Neural cell (in vitro differentiated cells): ENCODE measurements around the gene VAV2. TPM values are rescaled to one million over a fixed set of nuclear protein-coding genes. Genes with fewer than 3 reads are reported as not detected.

Source experiments
- H2AFZ ChIP-seq: fragments of 200-600, 300-800 bp; sonication (generic), shearing (Covaris generic); 2 replicates; pipeline ENCODE4 v1.6.0; 2014; ENCODE audit warnings: low read depth, mild to moderate bottlenecking, antibody characterized with exemption, low read length, moderate library complexity
- H3F3A ChIP-seq: fragments of 200-600 bp; shearing (Covaris generic); 2 replicates; pipeline ENCODE4 v1.6.1; 2016; ENCODE audit warnings: mild to moderate bottlenecking, moderate library complexity, mixed read lengths, antibody characterized with exemption, low read length; ENCODE audit not compliant: insufficient read depth, poor library complexity, severe bottlenecking
- H3K27ac ChIP-seq: fragments of 200-600, 300-800 bp; sonication (generic), shearing (Covaris generic); 2 replicates; pipeline ENCODE4 v1.5.1; 2014; ENCODE audit warnings: mild to moderate bottlenecking, low read length, moderate library complexity
- H3K27me3 ChIP-seq: fragments of 300-800, 200-600 bp; sonication (generic), shearing (Covaris generic); 2 replicates; pipeline ENCODE4 v1.6.0; 2014; ENCODE audit warnings: mild to moderate bottlenecking, low read depth, low read length, moderate library complexity; ENCODE audit not compliant: insufficient read depth
- H3K36me3 ChIP-seq: fragments of 300-800, 200-600 bp; sonication (generic), shearing (Covaris generic); 2 replicates; pipeline ENCODE4 v1.5.1; 2014; ENCODE audit warnings: mild to moderate bottlenecking, antibody characterized with exemption, low read length, moderate library complexity; ENCODE audit not compliant: insufficient read depth
- H3K4me2 ChIP-seq: fragments of 300-800, 200-600 bp; sonication (generic), shearing (Covaris generic); 2 replicates; pipeline ENCODE4 v1.6.0; 2014; ENCODE audit warnings: mild to moderate bottlenecking, low read length
- H3K4me3 ChIP-seq: fragments of 300-800, 200-600 bp; sonication (generic), shearing (Covaris generic); 2 replicates; pipeline ENCODE4 v1.5.1; 2014; ENCODE audit warnings: mild to moderate bottlenecking, low read length, moderate library complexity
- H3K79me2 ChIP-seq: fragments of 200-600 bp; shearing (Covaris generic); replicated peaks from 2 replicates; pipeline ENCODE4 v1.6.0; 2014; ENCODE audit warnings: mild to moderate bottlenecking, low read length, moderate library complexity; ENCODE audit not compliant: insufficient read depth
- H3K9ac ChIP-seq: fragments of 300-800, 200-600 bp; sonication (generic), shearing (Covaris generic); 2 replicates; pipeline ENCODE4 v1.6.1; 2016; ENCODE audit warnings: mild to moderate bottlenecking, low read length, mixed read lengths
- H3K9me2 ChIP-seq: fragments of 200-600 bp; shearing (Covaris generic); 2 replicates; pipeline ENCODE4 v1.6.1; 2016; ENCODE audit warnings: mild to moderate bottlenecking, low read length, mixed read lengths; ENCODE audit not compliant: insufficient read depth
- H3K9me3 ChIP-seq: fragments of 200-600, 300-800 bp; sonication (generic), shearing (Covaris generic); 2 replicates; pipeline ENCODE4 v1.6.1; 2016; ENCODE audit warnings: mild to moderate bottlenecking, mixed run types, low read length, moderate library complexity, mixed read lengths
- H4K20me1 ChIP-seq: fragments of 200-600 bp; shearing (Covaris generic); 2 replicates; pipeline ENCODE4 v1.6.1; 2016; ENCODE audit warnings: mild to moderate bottlenecking, mixed run types; ENCODE audit not compliant: insufficient read depth
- CTCF ChIP-seq: fragments of 450-650 bp; IDR thresholded peaks from 2 replicates; pipeline ENCODE4 v1.5.1; 2014; ENCODE audit warnings: antibody characterized with exemption, mild to moderate bottlenecking, moderate library complexity; ENCODE audit not compliant: poor library complexity, severe bottlenecking
- EP300 ChIP-seq: fragments of 450-650 bp; conservative IDR thresholded peaks from 2 replicates; pipeline ENCODE4 v1.6.1; 2014; ENCODE audit warnings: antibody characterized with exemption, mild to moderate bottlenecking, moderate library complexity; ENCODE audit not compliant: poor library complexity, severe bottlenecking
- EZH2 ChIP-seq: fragments of 200-600, 300-800 bp; shearing (Covaris generic), sonication (generic); IDR thresholded peaks from 2 replicates; pipeline ENCODE4 v1.6.1; 2014; ENCODE audit warnings: antibody characterized with exemption, low read length, borderline replicate concordance, mild to moderate bottlenecking; ENCODE audit not compliant: insufficient read depth, poor library complexity, severe bottlenecking
- MXI1 ChIP-seq: fragments of 450-650 bp; conservative IDR thresholded peaks from 2 replicates; pipeline ENCODE4 v1.6.1; 2014; ENCODE audit warnings: antibody characterized with exemption, mild to moderate bottlenecking; ENCODE audit not compliant: poor library complexity, severe bottlenecking
- POLR2AphosphoS5 ChIP-seq: IDR thresholded peaks from 2 replicates; pipeline ENCODE4 v1.6.1; 2012
- RAD21 ChIP-seq: fragments of 450-650 bp; conservative IDR thresholded peaks from 2 replicates; pipeline ENCODE4 v1.6.1; 2014; ENCODE audit warnings: antibody characterized with exemption, mild to moderate bottlenecking, moderate library complexity
- REST ChIP-seq: IDR thresholded peaks from 2 replicates; pipeline ENCODE4 v1.6.1; 2012; ENCODE audit warnings: borderline replicate concordance
- SMC3 ChIP-seq: fragments of 450-650 bp; conservative IDR thresholded peaks from 2 replicates; pipeline ENCODE4 v1.6.1; 2014; ENCODE audit warnings: antibody characterized with exemption, mild to moderate bottlenecking, moderate library complexity; ENCODE audit not compliant: poor library complexity
- TAF1 ChIP-seq: IDR thresholded peaks from 2 replicates; pipeline ENCODE4 v1.6.1; 2012; ENCODE audit warnings: low read depth
- polyA plus RNA-seq: library from polyadenylated mRNA; depleted of rRNA; stranded (reverse); fragments of >200 nt; gene quantifications from 2 replicates; pipeline ENCODE4 v1.2.3, GENCODE V29; 2014

Gene VAV2
- polyA plus RNA-seq, 1 donor from 2014 or later = 35.2 TPM

- no peaks in the 10 kb centered on the region for H3K36me3 ChIP-seq
Observed at GRCh38 chr9:134028575-134029247, 36.6 kb upstream of the VAV2 start.

GRCh38 chr9:134028076-134028475 lies 36.0 kb upstream of the VAV2 start:
- Histone ChIP-seq H3F3A (no peaks in the 10 kb centered on the region), H3K4me3 (no peak overlapping the region), H2AFZ (no peak overlapping the region), H3K27me3 (no peaks in the 10 kb centered on the region), H3K79me2 (peaks cover 12% of the 10 kb centered on the region), H3K27ac (no peak overlapping the region), H3K36me3 (no peaks in the 10 kb centered on the region), H3K9me2 (no peaks in the 10 kb centered on the region), H4K20me1 (no peaks in the 10 kb centered on the region), H3K9ac (no peak overlapping the region), H3K4me2 (no peak overlapping the region), H3K9me3 (no peaks in the 10 kb centered on the region)
- no peak for TF ChIP-seq REST
- no peak for TF ChIP-seq POLR2AphosphoS5
- no peak for TF ChIP-seq SMC3
- TF ChIP-seq EZH2 = no peak
- TF ChIP-seq CTCF = no peak

More at GRCh38 chr9:134028575-134029247, 36.6 kb upstream of the VAV2 start:
- Histone ChIP-seq H3K4me2 (no peak overlapping the region), H3K9me3 (no peaks in the 10 kb centered on the region), H3K9me2 (no peaks in the 10 kb centered on the region), H3K79me2 (peaks cover 12% of the 10 kb centered on the region), H3K27ac (no peak overlapping the region), H4K20me1 (no peaks in the 10 kb centered on the region), H3K4me3 (no peak overlapping the region), H3K9ac (no peak overlapping the region), H3K27me3 (no peaks in the 10 kb centered on the region), H3F3A (no peaks in the 10 kb centered on the region), H2AFZ (no peak overlapping the region)
- TF ChIP-seq MXI1 (no peak), RAD21 (no peak), EP300 (no peak), EZH2 (no peak), CTCF (no peak), SMC3 (no peak), REST (no peak), TAF1 (no peak), POLR2AphosphoS5 (no peak)
